CD8-positive, alpha-beta memory T cell (primary cell): ENCODE measurements around the gene CCL22. TPM values are rescaled to one million over a fixed set of nuclear protein-coding genes. Genes with fewer than 3 reads are reported as not detected.
"Not testable (repeated sequence)": the region's sequence is repeated elsewhere in the genome, so short reads cannot be mapped to it uniquely, and the experiment has no call there.

ENCODE experiments used
- CTCF ChIA-PET: fragments of 350-600 bp; sonication (Branson Sonifier 250); formaldehyde crosslinking; loops from one replicate; lab custom pipeline; 2021; ENCODE audit warnings: antibody characterized with exemption; lab: Charles Lee
- POLR2A ChIA-PET: fragments of 350-600 bp; sonication (Branson Sonifier 250); formaldehyde crosslinking; loops from one replicate; lab custom pipeline; 2021; ENCODE audit warnings: antibody characterized with exemption; lab: Charles Lee
- DNase-seq, 5 donors: peaks; one replicate each; pipeline versions ENCODE4 v3.0.0 to v3.0.0-alpha.2; 2020 to 2022; ENCODE audit warnings: mixed read lengths in 1 of 5
- H3K27ac ChIP-seq: one replicate; pipeline ENCODE4 v1.7.0; 2013; ENCODE audit warnings: low read depth, mild to moderate bottlenecking, low read length, moderate library complexity
- H3K27me3 ChIP-seq: 2 replicates; pipeline ENCODE4 v1.7.0; 2013; ENCODE audit warnings: low read length, mild to moderate bottlenecking; ENCODE audit not compliant: insufficient read depth, poor library complexity, severe bottlenecking
- H3K36me3 ChIP-seq: 2 replicates; pipeline ENCODE4 v1.7.0; 2013; ENCODE audit warnings: mild to moderate bottlenecking, low read length, moderate library complexity; ENCODE audit not compliant: insufficient read depth
- H3K4me1 ChIP-seq: 2 replicates; pipeline ENCODE4 v1.7.0; 2013; ENCODE audit warnings: mild to moderate bottlenecking, low read length, moderate library complexity; ENCODE audit not compliant: insufficient read depth
- H3K4me3 ChIP-seq: 2 replicates; pipeline ENCODE4 v1.7.0; 2013; ENCODE audit warnings: mild to moderate bottlenecking, low read length
- H3K9me3 ChIP-seq: 2 replicates; pipeline ENCODE4 v1.7.0; 2013; ENCODE audit warnings: mild to moderate bottlenecking, low read length
- H3K27ac Mint-ChIP-seq, 8 donors: one replicate each; pipeline ENCODE4 v1.8.0; 2020 to 2021; ENCODE audit warnings: mixed read lengths in 8 of 8, mild to moderate bottlenecking in 6 of 8, inconsistent platforms in 3 of 8, moderate library complexity in 3 of 8
- H3K27me3 Mint-ChIP-seq, 2 donors: one replicate each; pipeline ENCODE4 v1.8.0; 2020 to 2021; ENCODE audit warnings: mixed read lengths in 2 of 2, mild to moderate bottlenecking in 1 of 2, moderate library complexity in 1 of 2
- H3K36me3 Mint-ChIP-seq, 3 donors: one replicate each; pipeline ENCODE4 v1.8.0; 2020 to 2021; ENCODE audit warnings: mixed read lengths in 3 of 3, inconsistent platforms in 1 of 3, mild to moderate bottlenecking in 1 of 3
- H3K4me1 Mint-ChIP-seq, 3 donors: one replicate each; pipeline ENCODE4 v1.8.0; 2020 to 2021; ENCODE audit warnings: mixed read lengths in 3 of 3, inconsistent platforms in 1 of 3, mild to moderate bottlenecking in 1 of 3
- H3K4me3 Mint-ChIP-seq, 7 donors: one replicate each; pipeline ENCODE4 v1.8.0; 2020 to 2021; ENCODE audit warnings: mixed read lengths in 7 of 7, mild to moderate bottlenecking in 6 of 7, moderate library complexity in 4 of 7, inconsistent platforms in 2 of 7
- H3K9me3 Mint-ChIP-seq, 5 donors: one replicate each; pipeline ENCODE4 v1.8.0; 2020 to 2022; ENCODE audit warnings: mixed read lengths in 5 of 5, mild to moderate bottlenecking in 3 of 5, moderate library complexity in 2 of 5, inconsistent platforms in 1 of 5
- polyA plus RNA-seq: library from polyadenylated mRNA; unstranded; fragments of 300-500 nt; fragmentation: Illumina TruSeq; gene quantifications from one replicate; pipeline ENCODE4 v1.2.3, GENCODE V29; 2021
- total RNA-seq, 2 experiments: library from RNA; stranded (reverse); gene quantifications; one replicate each; pipeline ENCODE4 v1.2.3, GENCODE V29; 2021

Gene CCL22
- total and polyA plus RNA-seq, 3 experiments from 2014 or later = 49.5 to 52.6 TPM; not detected in 1

DNA sequence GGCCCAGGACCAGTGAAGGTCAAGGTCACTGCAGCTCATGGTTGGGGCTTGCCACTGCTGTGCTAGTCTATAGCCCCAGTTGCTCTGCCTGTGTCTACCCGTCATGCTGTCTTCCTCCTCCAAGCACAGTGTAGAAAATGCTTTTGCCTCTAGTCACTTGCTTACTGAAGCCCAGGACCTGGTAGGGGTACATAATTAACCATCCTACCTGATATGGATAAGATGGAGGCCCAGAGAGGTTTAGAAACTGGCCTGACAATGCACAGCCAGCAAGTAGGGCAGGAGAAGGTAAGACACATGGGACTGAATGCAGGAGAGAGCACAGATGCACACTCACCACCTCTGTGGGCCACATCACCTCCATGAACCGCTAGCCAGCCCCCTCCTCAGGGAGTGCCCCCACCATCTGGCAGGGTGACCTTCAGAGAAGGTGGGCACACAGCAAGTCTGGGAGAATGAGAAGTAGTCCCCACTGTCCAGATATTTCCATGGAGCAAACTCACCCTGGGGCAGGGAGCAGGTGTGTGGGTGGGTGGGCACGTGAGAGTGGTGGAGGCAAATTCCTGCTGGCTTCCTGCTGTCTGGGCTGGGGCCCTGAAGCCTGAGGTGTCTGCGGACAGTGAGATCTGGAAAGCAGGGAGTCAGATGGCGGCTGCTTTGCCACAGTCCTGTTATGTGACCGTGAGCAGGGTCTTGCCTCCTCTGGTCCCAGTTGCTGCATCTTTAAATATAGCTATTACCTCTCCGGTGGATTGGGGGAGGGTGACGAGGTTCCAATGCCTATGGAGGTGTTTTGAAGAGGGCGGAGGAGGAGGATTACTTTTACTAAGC is 14.7 kb downstream of the CCL22 start:
- no peak overlapping the region for H3K4me3 ChIP-seq
- Mint-ChIP-seq H3K27ac (no peak overlapping the region), H3K36me3 (no peaks in the 10 kb centered on the region), H3K4me3 (no peak overlapping the region), H3K4me1 (peaks cover 0 to 9% (median 0%) of the 10 kb centered on the region in 3 donors), H3K9me3 (no peaks in the 10 kb centered on the region), H3K27me3 (peaks cover 7% of the 10 kb centered on the region in 2 donors)
- ChIA-PET CTCF (no interaction called here), POLR2A (no interaction called here)
- no peaks in the 10 kb centered on the region for H3K9me3 ChIP-seq
- DNase-seq = no peak
- H3K27me3 ChIP-seq = no peaks in the 10 kb centered on the region
- H3K27ac ChIP-seq = no peak overlapping the region
- H3K4me1 ChIP-seq = no peaks in the 10 kb centered on the region
- H3K36me3 ChIP-seq = no peaks in the 10 kb centered on the region

DNA sequence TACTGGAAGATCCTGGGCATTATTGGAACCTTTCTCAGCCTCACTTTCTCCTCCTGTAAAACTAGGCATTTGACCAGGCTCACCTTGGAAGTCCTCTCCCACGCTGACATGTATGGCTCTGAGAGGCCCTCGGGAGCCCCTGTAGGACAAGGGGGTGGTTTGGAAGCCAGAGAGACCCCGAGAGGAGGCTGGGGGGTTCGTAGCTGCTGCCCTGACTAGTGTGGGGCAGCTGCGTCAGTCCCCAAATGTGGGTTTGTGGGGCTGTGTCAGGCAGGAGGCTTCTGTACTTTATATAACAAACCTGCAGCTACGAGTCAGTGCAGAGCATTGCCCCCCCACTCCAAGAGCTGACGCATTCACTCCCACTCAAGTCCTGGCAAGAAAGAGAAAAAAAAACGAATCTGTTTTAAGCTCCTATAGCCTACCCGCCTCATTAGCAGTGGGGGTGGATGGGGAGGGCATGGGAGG is 15.5 kb downstream of the CCL22 start:
- POLR2A ChIA-PET = no interaction called here
- no peaks in the 10 kb centered on the region for H3K36me3 Mint-ChIP-seq
- no peaks in the 10 kb centered on the region for H3K4me1 ChIP-seq
- H3K9me3 Mint-ChIP-seq = no peaks in the 10 kb centered on the region
- no peak overlapping the region for H3K4me3 Mint-ChIP-seq
- H3K4me3 ChIP-seq = no peak overlapping the region
- no peak for DNase-seq
- peaks cover 0 to 9% (median 0%) of the 10 kb centered on the region in 3 donors for H3K4me1 Mint-ChIP-seq
- no peak overlapping the region for H3K27ac Mint-ChIP-seq
- CTCF ChIA-PET = interaction anchor here (1.0 kb wide), 1 partner anchor 45 kb away, joined by 3 read pairs; no protein-coding TSS in a partner anchor
- H3K36me3 ChIP-seq = no peaks in the 10 kb centered on the region
- H3K27me3 ChIP-seq = no peaks in the 10 kb centered on the region
- H3K9me3 ChIP-seq = no peaks in the 10 kb centered on the region
- peaks cover 3 to 7% of the 10 kb centered on the region in 2 donors for H3K27me3 Mint-ChIP-seq
- no peak overlapping the region for H3K27ac ChIP-seq

DNA sequence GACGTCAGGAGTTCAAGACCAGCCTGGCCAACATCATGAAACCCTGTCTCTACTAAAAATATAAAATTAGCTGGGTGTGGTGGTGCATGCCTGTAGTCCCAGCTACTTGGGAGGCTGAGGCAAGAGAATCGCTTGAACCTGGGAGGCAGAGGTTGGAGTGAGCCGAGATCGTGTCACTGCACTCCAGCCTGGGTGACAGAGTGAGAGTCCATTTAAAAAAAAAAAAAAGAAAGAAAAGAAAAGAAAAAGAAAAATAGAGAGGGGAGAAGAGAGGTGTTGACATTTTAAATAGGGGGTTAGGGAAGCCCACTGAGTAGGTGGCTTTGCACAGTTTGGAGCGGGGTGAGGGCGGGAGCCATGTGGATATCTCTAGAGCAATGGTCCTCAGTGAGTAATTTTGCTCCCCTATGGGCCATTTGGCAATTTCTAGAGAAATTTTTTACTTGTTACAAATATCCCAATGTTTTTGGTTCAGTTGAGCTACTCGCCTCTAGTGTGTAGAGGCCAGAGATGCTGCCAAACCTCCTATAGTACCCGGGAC is 16.4 kb downstream of the CCL22 start:
- DNase-seq, H3K27me3 Mint-ChIP-seq, H3K27me3 ChIP-seq, H3K27ac Mint-ChIP-seq, H3K4me1 ChIP-seq, CTCF ChIA-PET, H3K9me3 ChIP-seq, H3K4me1 Mint-ChIP-seq, H3K36me3 ChIP-seq, H3K27ac ChIP-seq, H3K4me3 ChIP-seq, POLR2A ChIA-PET, H3K4me3 Mint-ChIP-seq, H3K9me3 Mint-ChIP-seq, H3K36me3 Mint-ChIP-seq: not testable (repeated sequence)

DNA sequence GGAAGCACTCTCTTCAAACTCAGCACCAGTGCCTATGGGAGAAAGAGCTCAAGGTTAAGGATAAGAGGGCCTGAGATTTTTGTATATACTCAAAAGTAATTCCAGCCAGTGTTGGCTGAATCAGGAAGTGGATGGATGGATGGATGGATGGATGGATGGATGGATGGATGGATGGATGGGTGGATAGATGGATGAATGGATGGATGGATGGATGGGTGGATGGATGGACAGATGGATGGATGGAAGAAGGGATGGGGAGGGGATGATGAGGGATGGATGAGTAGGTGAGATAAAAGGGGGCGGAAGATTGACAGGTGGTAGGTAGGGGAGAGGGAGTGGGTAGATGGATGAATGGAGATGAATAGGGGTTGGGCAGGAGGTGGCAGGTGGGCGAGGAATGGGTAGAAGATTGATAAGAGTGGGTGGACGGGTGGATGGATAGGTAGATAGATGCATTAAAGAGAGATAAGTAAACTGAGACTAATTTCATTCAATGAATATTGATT is 17.8 kb downstream of the CCL22 start:
- Mint-ChIP-seq H3K4me1 (peaks cover 0 to 14% (median 0%) of the 10 kb centered on the region in 3 donors), H3K27ac (no peak overlapping the region), H3K36me3 (no peaks in the 10 kb centered on the region), H3K27me3 (peaks cover 0 to 6% of the 10 kb centered on the region in 2 donors), H3K9me3 (no peaks in the 10 kb centered on the region), H3K4me3 (no peak overlapping the region)
- peak in 1 of 5 donors; percentile 9 for DNase-seq
- Histone ChIP-seq H3K36me3 (no peaks in the 10 kb centered on the region), H3K4me1 (no peaks in the 10 kb centered on the region), H3K4me3 (no peak overlapping the region), H3K27me3 (no peaks in the 10 kb centered on the region), H3K27ac (no peak overlapping the region), H3K9me3 (no peaks in the 10 kb centered on the region)
- ChIA-PET POLR2A (no interaction called here), CTCF (no interaction called here)

DNA sequence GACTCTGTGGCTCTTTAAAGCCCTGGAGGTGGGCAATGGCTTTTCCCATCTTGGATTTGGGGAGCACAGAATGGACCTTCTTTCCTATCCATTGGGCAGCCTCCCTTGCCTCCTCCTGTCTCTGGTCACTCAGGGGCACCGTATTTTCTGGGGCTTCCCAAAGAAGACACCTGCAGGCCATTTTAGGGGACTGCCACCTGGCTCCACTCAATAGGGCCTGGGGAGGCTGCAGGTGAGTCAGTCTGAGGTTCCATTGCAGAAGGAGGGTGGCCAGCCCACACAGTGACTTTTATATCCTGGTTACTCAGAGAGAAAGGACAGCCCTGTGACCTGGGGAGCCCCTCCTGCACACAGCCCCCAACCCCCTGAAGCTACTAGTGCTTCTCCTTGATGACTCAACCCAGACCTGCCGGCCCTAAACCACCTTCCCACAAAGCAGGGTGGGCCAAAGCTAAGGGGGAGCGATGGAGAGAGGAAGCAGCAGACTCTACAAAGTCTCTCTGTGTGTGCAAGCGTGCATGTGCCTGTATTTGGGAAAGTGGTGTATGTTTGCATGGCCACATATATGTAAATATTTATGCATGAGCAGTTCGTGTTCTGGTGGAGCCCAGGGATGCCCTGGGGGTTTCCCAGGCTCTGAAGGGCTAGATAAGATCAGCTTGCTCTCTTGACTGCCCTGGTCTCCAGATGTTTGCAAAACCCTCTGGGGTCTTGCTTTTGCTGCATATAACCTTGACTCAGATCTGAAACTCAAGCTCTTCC is 18.7 kb downstream of the CCL22 start:
- Histone ChIP-seq H3K27ac (no peak overlapping the region), H3K9me3 (no peaks in the 10 kb centered on the region), H3K4me1 (no peaks in the 10 kb centered on the region), H3K36me3 (no peaks in the 10 kb centered on the region), H3K4me3 (no peak overlapping the region), H3K27me3 (no peaks in the 10 kb centered on the region)
- ChIA-PET CTCF (no interaction called here), POLR2A (no interaction called here)
- Mint-ChIP-seq H3K36me3 (no peaks in the 10 kb centered on the region), H3K9me3 (no peaks in the 10 kb centered on the region), H3K4me3 (no peak overlapping the region), H3K27ac (peak overlapping the region in 1 of 8 donors; percentile 42), H3K27me3 (peaks cover 0 to 4% of the 10 kb centered on the region in 2 donors), H3K4me1 (peaks cover 0 to 16% (median 0%) of the 10 kb centered on the region in 3 donors)
- DNase-seq = peak in 1 of 5 donors; percentile 37

DNA sequence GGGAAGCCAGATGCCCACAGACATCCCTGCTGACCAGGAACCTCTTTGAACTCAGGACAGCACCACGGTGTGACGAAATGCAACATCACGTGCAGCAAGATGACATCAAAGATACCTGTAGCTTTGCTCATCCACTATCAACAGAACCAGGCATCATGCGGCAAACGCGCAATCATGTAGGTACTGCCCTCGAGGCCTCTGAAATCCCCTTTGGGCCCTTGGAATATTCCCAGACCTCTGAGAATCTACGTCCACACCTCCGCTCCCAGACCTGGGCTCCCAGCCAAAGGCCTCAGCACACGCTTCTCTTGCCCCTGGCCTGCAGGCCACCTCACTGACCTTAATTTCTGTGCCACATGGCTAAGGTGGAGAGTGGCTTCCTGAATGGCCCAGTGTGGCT is 21.0 kb downstream of the CCL22 start:
- H3K36me3 Mint-ChIP-seq = no peaks in the 10 kb centered on the region
- H3K9me3 Mint-ChIP-seq = no peaks in the 10 kb centered on the region
- DNase-seq = no peak
- Histone ChIP-seq H3K4me1 (no peaks in the 10 kb centered on the region), H3K9me3 (no peaks in the 10 kb centered on the region), H3K27ac (no peak overlapping the region), H3K36me3 (no peaks in the 10 kb centered on the region), H3K27me3 (no peaks in the 10 kb centered on the region), H3K4me3 (no peak overlapping the region)
- H3K27me3 Mint-ChIP-seq = peaks cover 0 to 2% of the 10 kb centered on the region in 2 donors
- POLR2A ChIA-PET = no interaction called here
- H3K4me3 Mint-ChIP-seq = no peak overlapping the region
- no peak overlapping the region for H3K27ac Mint-ChIP-seq
- CTCF ChIA-PET = no interaction called here
- H3K4me1 Mint-ChIP-seq = peaks cover 0 to 16% (median 0%) of the 10 kb centered on the region in 3 donors

DNA sequence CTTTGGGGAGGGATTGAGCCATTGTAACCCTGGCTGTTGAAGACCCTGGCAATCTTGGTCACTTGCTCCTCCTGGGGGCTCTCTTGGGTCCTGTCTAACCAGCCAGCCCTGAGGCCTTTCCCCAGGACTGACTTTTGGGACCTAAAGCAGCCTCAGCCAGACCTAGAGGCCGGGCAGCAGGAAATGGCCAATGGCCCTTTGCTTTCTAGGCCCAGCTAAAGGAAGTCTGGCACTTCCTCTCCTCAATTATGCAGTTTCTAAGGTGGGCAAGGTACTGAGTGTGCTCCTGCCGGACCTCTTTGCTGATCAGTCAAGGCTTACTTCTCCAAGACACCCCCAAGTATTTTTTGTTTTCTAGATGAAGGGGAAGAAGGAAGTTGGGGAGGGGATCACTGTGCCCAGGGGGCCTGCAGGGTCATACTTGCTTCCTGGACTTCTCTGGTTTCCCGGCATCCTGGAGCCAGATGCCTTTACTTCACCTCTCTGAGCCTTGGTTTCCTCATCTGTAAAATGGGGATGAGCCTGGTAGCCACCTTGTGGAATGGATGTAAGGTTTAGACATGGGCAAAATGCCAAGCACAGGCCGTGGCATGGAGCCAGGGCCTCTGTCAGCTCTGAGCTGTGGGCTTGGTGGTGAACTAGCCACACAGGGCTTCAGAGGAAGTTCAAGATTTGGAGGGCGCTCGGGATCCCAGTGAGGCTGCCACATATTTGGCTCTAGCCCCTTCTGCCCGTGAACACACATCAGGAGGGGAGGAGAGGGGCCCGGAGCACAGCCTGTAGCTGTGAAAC is 22.3 kb downstream of the CCL22 start:
- H3K27me3 ChIP-seq = no peaks in the 10 kb centered on the region
- peaks cover 0 to 1% (median 0%) of the 10 kb centered on the region in 3 donors for H3K36me3 Mint-ChIP-seq
- peak in 1 of 5 donors; percentile 9 for DNase-seq
- peak overlapping the region in 2 of 8 donors; percentile 22 to 41 for H3K27ac Mint-ChIP-seq
- peaks cover 0 to 2% of the 10 kb centered on the region in 2 donors for H3K27me3 Mint-ChIP-seq
- ChIA-PET CTCF (no interaction called here), POLR2A (no interaction called here)
- no peak overlapping the region for H3K27ac ChIP-seq
- no peaks in the 10 kb centered on the region for H3K9me3 Mint-ChIP-seq
- no peak overlapping the region for H3K4me3 ChIP-seq
- no peaks in the 10 kb centered on the region for H3K4me1 ChIP-seq
- H3K4me3 Mint-ChIP-seq = no peak overlapping the region
- peaks cover 0 to 16% (median 0%) of the 10 kb centered on the region in 3 donors for H3K4me1 Mint-ChIP-seq
- H3K36me3 ChIP-seq = no peaks in the 10 kb centered on the region
- H3K9me3 ChIP-seq = no peaks in the 10 kb centered on the region
